H9 (cell line): ENCODE results near the gene THSD4. TPM values are rescaled to one million over a fixed set of nuclear protein-coding genes. Genes with fewer than 3 reads are reported as not detected.

Source experiments
- DNase-seq: peaks from one replicate; pipeline ENCODE4 v3.0.0-alpha.2; 2017
- H2AFZ ChIP-seq: one replicate; pipeline ENCODE4 v1.6.1; 2013; ENCODE audit warnings: mild to moderate bottlenecking, low read length, control low read depth, moderate library complexity
- H2AK5ac ChIP-seq: 2 replicates; pipeline ENCODE4 v1.6.1; 2013; ENCODE audit warnings: low read length, control low read depth, mixed read lengths; ENCODE audit not compliant: insufficient read length
- H2BK120ac ChIP-seq: one replicate; pipeline ENCODE4 v1.6.1; 2013; ENCODE audit warnings: low read depth, mild to moderate bottlenecking, low read length, control low read depth, inconsistent platforms; ENCODE audit not compliant: poor library complexity, severe bottlenecking
- H2BK12ac ChIP-seq: 2 replicates; pipeline ENCODE4 v1.6.1; 2013; ENCODE audit warnings: low read length, control low read depth, mixed read lengths, low read depth; ENCODE audit not compliant: insufficient read length
- H2BK15ac ChIP-seq: 2 replicates; pipeline ENCODE4 v1.6.1; 2013; ENCODE audit warnings: low read depth, low read length, control low read depth
- H2BK20ac ChIP-seq: one replicate; pipeline ENCODE4 v1.6.1; 2013; ENCODE audit warnings: low read depth, mild to moderate bottlenecking, low read length, control low read depth, inconsistent platforms; ENCODE audit not compliant: poor library complexity, severe bottlenecking
- H2BK5ac ChIP-seq: 2 replicates; pipeline ENCODE4 v1.6.1; 2013; ENCODE audit warnings: low read length, control low read depth, mixed read lengths; ENCODE audit not compliant: insufficient read length
- H3K14ac ChIP-seq: 2 replicates; pipeline ENCODE4 v1.6.1; 2013; ENCODE audit warnings: low read length, control low read depth; ENCODE audit not compliant: insufficient read depth
- H3K18ac ChIP-seq: 2 replicates; pipeline ENCODE4 v1.6.1; 2013; ENCODE audit warnings: low read depth, mild to moderate bottlenecking, mixed read lengths, low read length, control low read depth; ENCODE audit not compliant: insufficient read length
- H3K23ac ChIP-seq: 2 replicates; pipeline ENCODE4 v1.6.1; 2013; ENCODE audit warnings: low read length, control low read depth, mixed read lengths, low read depth; ENCODE audit not compliant: insufficient read length
- H3K23me2 ChIP-seq: 2 replicates; pipeline ENCODE4 v1.6.1; 2013; ENCODE audit warnings: low read depth, mild to moderate bottlenecking, mixed read lengths, low read length, control low read depth; ENCODE audit not compliant: insufficient read length, poor library complexity, severe bottlenecking
- H3K27ac ChIP-seq: 2 replicates; pipeline ENCODE4 v1.5.1; 2013; ENCODE audit warnings: low read length, control low read depth, mixed read lengths, low read depth; ENCODE audit not compliant: insufficient read length
- H3K27me3 ChIP-seq: 2 replicates; pipeline ENCODE4 v1.6.1; 2013; ENCODE audit warnings: low read length, control low read depth, inconsistent platforms; ENCODE audit not compliant: insufficient read depth
- H3K4ac ChIP-seq: 2 replicates; pipeline ENCODE4 v1.6.1; 2013; ENCODE audit warnings: low read depth, mild to moderate bottlenecking, control low read depth, inconsistent platforms, low read length, moderate library complexity
- H3K4me1 ChIP-seq: 2 replicates; pipeline ENCODE4 v1.6.1; 2013; ENCODE audit warnings: low read length, control low read depth, inconsistent platforms; ENCODE audit not compliant: insufficient read depth
- H3K4me2 ChIP-seq: 2 replicates; pipeline ENCODE4 v1.6.1; 2013; ENCODE audit warnings: low read length, control low read depth, mixed read lengths; ENCODE audit not compliant: insufficient read length, insufficient read depth
- H3K56ac ChIP-seq: 2 replicates; pipeline ENCODE4 v1.6.1; 2013; ENCODE audit warnings: low read depth, mild to moderate bottlenecking, mixed read lengths, low read length, control low read depth; ENCODE audit not compliant: insufficient read length
- H3K79me1 ChIP-seq: 2 replicates; pipeline ENCODE4 v1.6.1; 2013; ENCODE audit warnings: low read depth, mild to moderate bottlenecking, moderate library complexity, low read length, control low read depth, inconsistent platforms; ENCODE audit not compliant: insufficient read depth, poor library complexity, severe bottlenecking
- H3K79me2 ChIP-seq: 2 replicates; pipeline ENCODE4 v1.6.1; 2013; ENCODE audit warnings: low read length, control low read depth, inconsistent platforms; ENCODE audit not compliant: insufficient read depth
- H3K9ac ChIP-seq: 2 replicates; pipeline ENCODE4 v1.6.1; 2013; ENCODE audit warnings: low read length, control low read depth, mixed read lengths; ENCODE audit not compliant: insufficient read length; ENCODE audit errors: extremely low read depth
- H3K9me3 ChIP-seq: one replicate; pipeline ENCODE4 v1.6.1; 2013; ENCODE audit warnings: low read depth, low read length, inconsistent platforms; ENCODE audit not compliant: control insufficient read depth
- H3T11ph ChIP-seq: one replicate; pipeline ENCODE4 v1.6.1; 2013; ENCODE audit warnings: mild to moderate bottlenecking, low read length, control low read depth, inconsistent platforms
- H4K20me1 ChIP-seq: one replicate; pipeline ENCODE4 v1.6.1; 2013; ENCODE audit not compliant: control insufficient read depth, insufficient read length, insufficient read depth
- H4K5ac ChIP-seq: 2 replicates; pipeline ENCODE4 v1.6.1; 2013; ENCODE audit warnings: low read depth, mild to moderate bottlenecking, mixed read lengths, low read length, control low read depth; ENCODE audit not compliant: insufficient read length
- H4K8ac ChIP-seq: replicated peaks from 2 replicates; pipeline ENCODE4 v1.6.1; 2013; ENCODE audit warnings: low read length, control low read depth, mixed read lengths, low read depth; ENCODE audit not compliant: insufficient read length
- H4K91ac ChIP-seq: 2 replicates; pipeline ENCODE4 v1.6.1; 2013; ENCODE audit warnings: low read depth, mild to moderate bottlenecking, moderate library complexity, mixed read lengths, low read length, control low read depth; ENCODE audit not compliant: insufficient read length
- H3K27ac Mint-ChIP-seq, 3 experiments: 2 replicates in 2 of 3; 3 replicates in 1 of 3; pipeline ENCODE4 v1.8.0; 2020 to 2021; ENCODE audit warnings: mixed read lengths in 3 of 3, mild to moderate bottlenecking in 1 of 3, moderate library complexity in 1 of 3
- H3K27me3 Mint-ChIP-seq: 2 replicates; pipeline ENCODE4 v1.8.0; 2021; ENCODE audit warnings: low read depth, mild to moderate bottlenecking, moderate library complexity, mixed read lengths
- H3K36me3 Mint-ChIP-seq, 3 experiments: 2 replicates in 2 of 3; 3 replicates in 1 of 3; pipeline ENCODE4 v1.8.0; 2020 to 2021; ENCODE audit warnings: low read depth in 3 of 3, mixed read lengths in 3 of 3; ENCODE audit not compliant: insufficient read depth in 1 of 3
- H3K4me1 Mint-ChIP-seq, 2 experiments: 2 replicates each; pipeline ENCODE4 v1.8.0; 2020; ENCODE audit warnings: mixed read lengths in 2 of 2
- H3K4me3 Mint-ChIP-seq, 2 experiments: 2 replicates in 1 of 2; 3 replicates in 1 of 2; pipeline ENCODE4 v1.8.0; 2020 to 2021; ENCODE audit warnings: mild to moderate bottlenecking in 2 of 2, mixed read lengths in 2 of 2, moderate library complexity in 1 of 2
- H3K9me3 Mint-ChIP-seq, 2 experiments: 2 replicates in 1 of 2; 3 replicates in 1 of 2; pipeline ENCODE4 v1.8.0; 2020; ENCODE audit warnings: mild to moderate bottlenecking in 2 of 2, mixed read lengths in 2 of 2, moderate library complexity in 1 of 2
- CTCF ChIP-seq: fragments of 200-600 bp; sonication (generic); conservative IDR thresholded peaks from 3 replicates; pipeline ENCODE4 v1.8.0; 2021; ENCODE audit warnings: antibody characterized with exemption, mild to moderate bottlenecking
- WGBS: extraction: QIAGEN DNeasy Blood & Tissue Kit; methylation state at CpG from one replicate; pipeline ENCODE4 v1.1.7; 2013; ENCODE audit warnings: missing lambda C conversion rate, low lambda C conversion rate, mixed read lengths; ENCODE audit not compliant: insufficient read length; ENCODE audit errors: extremely low coverage; 5-methylcytosine and 5-hydroxymethylcytosine counted together
- total RNA-seq: library from RNA; stranded (reverse); gene quantifications from 2 replicates; pipeline ENCODE4 v1.2.1, GENCODE V29; 2021

The THSD4 gene
- total RNA-seq, 1 experiment from 2014 or later = 5.5 TPM

GRCh38 chr15:71261418-71261817, 146.1 kb downstream of the THSD4 start:
- H3K18ac ChIP-seq = no peak overlapping the region
- no CpG with 5 or more reads among the region's 2 CpGs for WGBS

More at GRCh38 chr15:71261418-71261817, 146.1 kb downstream of the THSD4 start:
- peaks cover 18 to 29% of the 10 kb centered on the region in 2 experiments for H3K4me1 Mint-ChIP-seq
- H3K9me3 Mint-ChIP-seq = peaks cover 19 to 24% of the 10 kb centered on the region in 2 experiments
- H3K27me3 ChIP-seq = no peaks in the 10 kb centered on the region
- no peak overlapping the region for H2BK120ac ChIP-seq
- no peaks in the 10 kb centered on the region for H4K20me1 ChIP-seq
- H3K27me3 Mint-ChIP-seq = no peaks in the 10 kb centered on the region; the same call in 1 of the 2 replicates
- no peak overlapping the region for H3K4me3 Mint-ChIP-seq
- H3K4me1 ChIP-seq = peaks cover 5% of the 10 kb centered on the region; the same call in 1 of the 2 replicates
- H2BK20ac ChIP-seq = no peak overlapping the region
- H3K27ac ChIP-seq = no peak overlapping the region
- H3T11ph ChIP-seq = no peak overlapping the region
- no peak overlapping the region for H3K27ac Mint-ChIP-seq
- no peak overlapping the region for H3K56ac ChIP-seq
- peaks cover 12 to 26% (median 13%) of the 10 kb centered on the region in 3 experiments; a peak in 6 of 7 replicates for H3K36me3 Mint-ChIP-seq
- H2BK15ac ChIP-seq = no peak overlapping the region
- H2BK12ac ChIP-seq = no peak overlapping the region
- no peaks in the 10 kb centered on the region for H3K79me2 ChIP-seq
- no peaks in the 10 kb centered on the region for H3K23me2 ChIP-seq
- H3K23ac ChIP-seq = no peak overlapping the region
- no peak overlapping the region for H4K8ac ChIP-seq
- H3K4me2 ChIP-seq = no peak overlapping the region
- no peak overlapping the region for H2AK5ac ChIP-seq
- no peak overlapping the region for H3K9ac ChIP-seq
- no peak overlapping the region for H4K91ac ChIP-seq
- DNase-seq = no peak
- no peak overlapping the region for H3K4ac ChIP-seq
- H4K5ac ChIP-seq = no peak overlapping the region
- H3K79me1 ChIP-seq = no peaks in the 10 kb centered on the region
- no peak for TF ChIP-seq CTCF
- H3K14ac ChIP-seq = no peak overlapping the region
- no peak overlapping the region for H2AFZ ChIP-seq
- H2BK5ac ChIP-seq = no peak overlapping the region
- H3K9me3 ChIP-seq = no peaks in the 10 kb centered on the region
